Measurements from ENCODE around the gene GLRB. TPM values are rescaled to one million over a fixed set of nuclear protein-coding genes. Genes with fewer than 3 reads are reported as not detected.
A peak's percentile ranks its signal among the peaks of the same experiment; 100 is the strongest.

Gene GLRB
- total RNA-seq, 1 donor from 2014 or later, result 2.6 TPM

GRCh38 chr4:157128395-157128794 is 52.4 kb downstream of the GLRB start:
- peak; percentile 26 for TF ChIP-seq CTCF (IDR thresholded peaks at IDR 0.05; ENCODE audit: insufficient read depth, low read length, severe bottlenecking)
- Histone ChIP-seq H3K27me3 (ENCODE audit: control insufficient read depth, insufficient read depth, low read length) (no peaks in the 10 kb centered on the region), H3K36me3 (ENCODE audit: control insufficient read depth, insufficient read depth, low read length) (no peaks in the 10 kb centered on the region), H3K4me3 (ENCODE audit: low read depth, low read length) (no peak overlapping the region)
- FAIRE-seq (no peak), DNase-seq (ENCODE audit: low read depth) (peak; percentile 75)

GRCh38 chr4:157141976-157142375 is 66.0 kb downstream of the GLRB start:
- DNase-seq (ENCODE audit: low read depth) (no peak), FAIRE-seq (no peak)
- Histone ChIP-seq H3K36me3 (ENCODE audit: control insufficient read depth, insufficient read depth, low read length) (no peaks in the 10 kb centered on the region), H3K27me3 (ENCODE audit: control insufficient read depth, insufficient read depth, low read length) (no peaks in the 10 kb centered on the region), H3K4me3 (ENCODE audit: low read depth, low read length) (no peak overlapping the region)
- no peak for TF ChIP-seq CTCF (IDR thresholded peaks at IDR 0.05; ENCODE audit: insufficient read depth, low read length, severe bottlenecking)

GRCh38 chr4:157143369-157143768 is 67.4 kb downstream of the GLRB start:
- H3K27me3 ChIP-seq (ENCODE audit: control insufficient read depth, insufficient read depth, low read length), result no peaks in the 10 kb centered on the region
- DNase-seq (ENCODE audit: low read depth) (no peak), FAIRE-seq (no peak)
- no peak overlapping the region for H3K4me3 ChIP-seq (ENCODE audit: low read depth, low read length)
- no peaks in the 10 kb centered on the region for H3K36me3 ChIP-seq (ENCODE audit: control insufficient read depth, insufficient read depth, low read length)
- no peak for TF ChIP-seq CTCF (IDR thresholded peaks at IDR 0.05; ENCODE audit: insufficient read depth, low read length, severe bottlenecking)

- no peak overlapping the region for H3K4me3 ChIP-seq (ENCODE audit: low read depth, low read length)
- H3K36me3 ChIP-seq (ENCODE audit: control insufficient read depth, insufficient read depth, low read length), result no peaks in the 10 kb centered on the region
- TF ChIP-seq CTCF (IDR thresholded peaks at IDR 0.05; ENCODE audit: insufficient read depth, low read length, severe bottlenecking), result no peak
- DNase-seq (ENCODE audit: low read depth) (peak; percentile 31), FAIRE-seq (no peak)
- H3K27me3 ChIP-seq (ENCODE audit: control insufficient read depth, insufficient read depth, low read length), result no peaks in the 10 kb centered on the region
These were observed 75.8 kb downstream of the GLRB start for GRCh38 chr4:157151711-157152110.

- Histone ChIP-seq H3K27me3 (ENCODE audit: control insufficient read depth, insufficient read depth, low read length) (no peaks in the 10 kb centered on the region), H3K36me3 (ENCODE audit: control insufficient read depth, insufficient read depth, low read length) (no peaks in the 10 kb centered on the region), H3K4me3 (ENCODE audit: low read depth, low read length) (no peak overlapping the region)
- DNase-seq (ENCODE audit: low read depth) (no peak), FAIRE-seq (no peak)
- TF ChIP-seq CTCF (IDR thresholded peaks at IDR 0.05; ENCODE audit: insufficient read depth, low read length, severe bottlenecking), result no peak
These were observed 90.1 kb downstream of the GLRB start for GRCh38 chr4:157165935-157166610.

- Histone ChIP-seq H3K4me3 (ENCODE audit: low read depth, low read length) (no peak overlapping the region), H3K27me3 (ENCODE audit: control insufficient read depth, insufficient read depth, low read length) (no peaks in the 10 kb centered on the region), H3K36me3 (ENCODE audit: control insufficient read depth, insufficient read depth, low read length) (no peaks in the 10 kb centered on the region)
- no peak for DNase-seq (ENCODE audit: low read depth)
- FAIRE-seq, result no peak
- TF ChIP-seq CTCF (IDR thresholded peaks at IDR 0.05; ENCODE audit: insufficient read depth, low read length, severe bottlenecking), result no peak
These were observed 94.4 kb downstream of the GLRB start for GRCh38 chr4:157170321-157170720.
